ENCODE data around the gene ZCCHC24.

- TF ChIP-seq CTCF (IDR thresholded peaks at IDR 0.05) (no peak), POLR2A (IDR thresholded peaks at IDR 0.05) (no peak), POLR2AphosphoS5 (IDR thresholded peaks at IDR 0.05; ENCODE audit: insufficient read depth in 1 of 2, low read depth in 1 of 2) (no peak)
These were observed 42.5 kb downstream of the ZCCHC24 start for GRCh38 chr10:79402951-79403350.
